Loucy (cell line): Measurements from ENCODE around the gene SOHLH1.

Experiments
- H2AFZ ChIP-seq: fragments of 200-600 bp; sonication (generic); 2 replicates; pipeline ENCODE4 v1.6.0; 2016; ENCODE audit warnings: antibody characterized with exemption, mild to moderate bottlenecking, low read length, moderate library complexity
- H3F3A ChIP-seq: fragments of 200-600 bp; 2 replicates; pipeline ENCODE4 v1.6.0; 2016; ENCODE audit warnings: antibody characterized with exemption, low read depth, mild to moderate bottlenecking
- H3K27me3 ChIP-seq: fragments of 200-600 bp; sonication (generic); 2 replicates; pipeline ENCODE4 v1.6.1; 2014; ENCODE audit warnings: low read length, mild to moderate bottlenecking; ENCODE audit not compliant: insufficient read depth, poor library complexity, severe bottlenecking
- H3K36me3 ChIP-seq: fragments of 200-600 bp; sonication (generic); 2 replicates; pipeline ENCODE4 v1.6.1; 2016; ENCODE audit warnings: low read length; ENCODE audit not compliant: insufficient read depth
- H3K4me1 ChIP-seq: fragments of 200-600 bp; sonication (generic); 2 replicates; pipeline ENCODE4 v1.5.1; 2014; ENCODE audit warnings: low read length, mild to moderate bottlenecking; ENCODE audit not compliant: insufficient read depth, poor library complexity, severe bottlenecking
- H3K4me2 ChIP-seq: fragments of 200-600 bp; sonication (generic); 2 replicates; pipeline ENCODE4 v1.6.0; 2014; ENCODE audit warnings: antibody characterized with exemption, low read length, low read depth, mild to moderate bottlenecking; ENCODE audit not compliant: poor library complexity, severe bottlenecking
- H3K4me3 ChIP-seq: fragments of 200-600 bp; sonication (generic); 2 replicates; pipeline ENCODE4 v1.5.1; 2014; ENCODE audit warnings: low read length, mild to moderate bottlenecking, mixed read lengths; ENCODE audit not compliant: poor library complexity, severe bottlenecking
- H3K79me2 ChIP-seq: fragments of 200-600 bp; sonication (generic); 2 replicates; pipeline ENCODE4 v1.6.1; 2014; ENCODE audit warnings: low read length; ENCODE audit not compliant: insufficient read depth
- H3K9ac ChIP-seq: fragments of 200-600 bp; sonication (generic); 2 replicates; pipeline ENCODE4 v1.6.0; 2014; ENCODE audit warnings: mild to moderate bottlenecking, low read depth, low read length, moderate library complexity; ENCODE audit not compliant: poor library complexity, severe bottlenecking
- H3K9me2 ChIP-seq: fragments of 200-600 bp; sonication (generic); replicated peaks from 2 replicates; pipeline ENCODE4 v1.6.1; 2016; ENCODE audit warnings: low read depth, low read length, mixed read lengths
- H3K9me3 ChIP-seq: fragments of 200-600 bp; sonication (generic); 2 replicates; pipeline ENCODE4 v1.6.1; 2014; ENCODE audit warnings: mild to moderate bottlenecking, antibody characterized with exemption, low read length, low read depth; ENCODE audit not compliant: insufficient read depth
- H4K20me1 ChIP-seq: fragments of 200-600 bp; sonication (generic); 2 replicates; pipeline ENCODE4 v1.6.0; 2014; ENCODE audit warnings: antibody characterized with exemption, low read length, mild to moderate bottlenecking; ENCODE audit not compliant: insufficient read depth, poor library complexity, severe bottlenecking
- CTCF ChIP-seq: fragments of 200-600 bp; sonication (generic); conservative IDR thresholded peaks from 2 replicates; pipeline ENCODE4 v1.5.1; 2014; ENCODE audit warnings: mild to moderate bottlenecking, antibody characterized with exemption, low read length
- EZH2phosphoT487 ChIP-seq: fragments of 200-600 bp; IDR thresholded peaks from 2 replicates; pipeline ENCODE4 v1.6.1; 2018; ENCODE audit warnings: antibody characterized with exemption, mild to moderate bottlenecking, moderate library complexity, borderline replicate concordance

SOHLH1 gene

DNA sequence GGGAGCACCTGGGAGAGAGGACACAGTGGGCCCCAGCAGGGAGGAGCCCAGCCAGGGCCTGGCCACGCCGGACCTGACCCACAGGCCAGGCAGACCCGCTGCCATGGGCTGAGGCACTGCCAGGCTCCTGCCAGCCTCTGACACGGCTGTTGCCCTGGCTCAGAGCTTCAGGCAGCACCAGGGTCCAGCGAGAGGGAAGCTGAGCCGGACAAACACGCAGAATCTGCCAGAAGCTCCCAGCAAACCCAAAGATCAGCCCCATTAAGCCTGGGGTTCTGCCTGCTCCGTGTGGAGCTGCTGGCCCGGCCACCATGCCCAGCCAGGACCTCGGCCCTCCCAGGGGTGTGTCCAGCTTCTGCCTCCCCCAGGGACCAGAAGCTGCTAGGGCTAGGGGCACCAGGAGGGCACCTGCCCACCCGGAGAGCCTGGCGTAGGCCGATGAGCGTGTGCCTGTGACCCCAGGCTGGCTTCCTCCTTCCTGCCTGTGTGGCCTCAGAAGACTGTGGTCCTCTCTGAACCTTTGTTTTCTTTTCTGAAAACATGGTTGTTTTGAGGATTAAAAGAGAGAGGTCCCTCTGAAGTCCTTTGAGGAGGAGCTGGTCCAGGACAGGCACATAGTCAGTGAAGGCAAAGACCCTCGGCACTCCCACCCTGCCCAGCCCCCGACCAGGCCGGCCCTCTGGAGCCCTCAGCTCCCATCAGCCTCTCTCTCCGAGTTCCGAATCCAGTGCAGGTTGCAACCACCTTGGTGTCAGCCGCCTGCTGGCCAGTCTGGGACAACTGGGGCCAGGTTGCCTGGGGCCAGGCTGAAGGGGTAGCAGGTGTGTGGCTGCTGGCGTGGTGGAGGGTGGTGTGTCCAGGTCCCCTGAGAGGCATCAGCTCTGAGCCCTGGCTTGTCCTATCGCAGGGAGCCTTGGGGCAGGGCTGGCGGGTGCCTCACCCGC lies 42.3 kb upstream of the SOHLH1 start:
- H3K4me1 ChIP-seq: no peaks in the 10 kb centered on the region
- H3K9me2 ChIP-seq: no peaks in the 10 kb centered on the region
- H3F3A ChIP-seq: no peaks in the 10 kb centered on the region
- H4K20me1 ChIP-seq: no peaks in the 10 kb centered on the region
- H3K4me3 ChIP-seq: no peak overlapping the region
- no peak overlapping the region for H2AFZ ChIP-seq
- H3K9ac ChIP-seq: no peak overlapping the region
- peaks cover 7% of the 10 kb centered on the region; the same call in 1 of the 2 replicates for H3K9me3 ChIP-seq
- no peaks in the 10 kb centered on the region for H3K27me3 ChIP-seq
- TF ChIP-seq EZH2phosphoT487: no peak
- TF ChIP-seq CTCF: no peak
- no peaks in the 10 kb centered on the region for H3K79me2 ChIP-seq
- no peak overlapping the region for H3K4me2 ChIP-seq
- H3K36me3 ChIP-seq: no peaks in the 10 kb centered on the region

DNA sequence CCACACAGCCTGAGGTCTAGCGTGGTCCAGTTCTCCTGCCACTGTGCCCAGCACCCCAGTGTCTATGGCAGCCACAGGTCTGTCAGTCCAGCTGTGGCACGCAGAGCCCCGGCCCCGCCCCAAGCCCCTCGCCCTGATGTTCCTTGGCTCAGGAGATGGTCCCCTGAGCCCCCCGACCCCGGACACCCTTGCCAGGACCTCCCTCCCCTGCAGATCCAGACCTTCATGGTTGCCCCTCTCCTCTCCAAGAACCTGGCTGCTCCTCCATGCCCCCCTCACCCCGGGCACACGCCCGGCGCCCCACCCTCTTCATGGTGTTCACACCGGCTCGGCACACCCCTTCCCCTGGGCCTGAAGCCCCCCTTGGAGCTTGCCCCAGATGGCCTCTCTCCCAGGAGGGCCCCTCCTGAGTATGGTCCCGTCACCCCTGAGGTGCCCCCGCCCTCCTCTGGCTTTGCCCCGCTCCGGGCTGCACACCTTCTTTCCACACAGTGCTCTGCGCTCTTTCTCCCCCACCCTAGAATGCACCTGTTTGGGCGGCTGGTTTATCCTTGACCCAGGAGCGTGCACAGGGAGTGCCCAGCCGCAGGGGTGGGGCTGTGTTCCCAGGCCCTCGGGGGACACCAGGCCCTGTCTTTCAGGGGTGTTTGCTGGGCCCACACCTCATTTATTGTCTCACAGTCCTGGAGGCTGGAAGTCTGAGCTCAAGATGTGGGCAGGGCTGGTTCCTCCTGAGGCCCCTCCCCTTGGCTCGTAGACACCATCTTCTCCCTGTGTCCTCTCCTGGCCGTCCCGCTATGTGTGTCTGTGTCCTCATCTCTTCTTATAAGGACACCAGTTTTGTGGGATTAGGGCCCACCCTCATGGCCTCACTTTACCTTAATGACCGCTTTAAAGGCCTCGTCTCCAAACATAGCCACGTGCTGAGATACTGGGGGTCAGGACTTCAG lies 40.3 kb upstream of the SOHLH1 start:
- Histone ChIP-seq H3K36me3 (no peaks in the 10 kb centered on the region), H3K9me2 (no peaks in the 10 kb centered on the region), H3K4me1 (no peaks in the 10 kb centered on the region), H3F3A (no peaks in the 10 kb centered on the region), H3K79me2 (no peaks in the 10 kb centered on the region), H3K9me3 (peaks cover 7% of the 10 kb centered on the region; the same call in 1 of the 2 replicates), H3K9ac (no peak overlapping the region), H4K20me1 (no peaks in the 10 kb centered on the region), H2AFZ (no peak overlapping the region), H3K27me3 (no peaks in the 10 kb centered on the region), H3K4me3 (no peak overlapping the region), H3K4me2 (no peak overlapping the region)
- TF ChIP-seq EZH2phosphoT487 (no peak), CTCF (no peak)

DNA sequence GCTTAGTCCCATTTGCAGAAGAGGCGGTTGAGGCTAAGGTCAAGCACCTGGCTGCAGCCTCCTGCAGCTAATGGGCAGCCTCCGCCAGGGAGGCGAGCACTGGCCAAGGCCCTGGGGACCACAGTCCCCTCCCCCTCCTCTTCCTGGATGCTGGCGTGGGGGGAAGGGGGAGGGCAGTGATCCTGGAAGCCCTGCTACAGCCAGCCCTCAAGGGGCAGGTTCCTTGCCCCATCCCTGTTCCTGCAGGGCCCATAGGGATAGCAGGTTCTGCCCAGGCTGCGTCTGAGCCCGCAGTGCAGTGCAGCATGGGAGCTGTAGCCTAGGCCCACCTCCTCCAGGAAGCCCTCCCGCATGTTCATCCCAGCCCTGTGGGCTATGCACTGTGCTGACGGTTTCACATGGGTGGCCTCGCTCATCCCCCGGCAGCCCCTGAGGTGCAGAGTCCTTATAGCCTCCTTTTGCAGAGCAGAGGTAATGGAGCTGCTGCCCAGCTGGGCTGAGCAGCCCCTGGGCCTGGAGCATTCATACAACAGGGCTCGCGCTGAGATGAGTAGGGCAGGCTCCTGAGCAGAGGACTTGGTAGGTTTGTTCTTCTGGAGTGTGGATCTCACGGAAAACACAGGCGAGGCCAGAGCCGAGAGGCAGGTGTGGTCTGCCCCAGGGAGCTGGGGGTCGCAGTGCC lies 38.7 kb upstream of the SOHLH1 start:
- Histone ChIP-seq H3K4me1 (no peaks in the 10 kb centered on the region), H3K4me2 (no peak overlapping the region), H3K79me2 (no peaks in the 10 kb centered on the region), H3K4me3 (no peak overlapping the region), H3K9me3 (peaks cover 3% of the 10 kb centered on the region; the same call in 1 of the 2 replicates), H2AFZ (no peak overlapping the region), H4K20me1 (no peaks in the 10 kb centered on the region), H3K9ac (no peak overlapping the region), H3K9me2 (no peaks in the 10 kb centered on the region), H3K27me3 (no peaks in the 10 kb centered on the region), H3K36me3 (no peaks in the 10 kb centered on the region), H3F3A (no peaks in the 10 kb centered on the region)
- no peak for TF ChIP-seq EZH2phosphoT487
- no peak for TF ChIP-seq CTCF
